GM10266 (cell line): ENCODE measurements around the gene TECTA.
"Not testable (repeated sequence)": the region's sequence is repeated elsewhere in the genome, so short reads cannot be mapped to it uniquely, and the experiment has no call there.

Experiments
- DNase-seq: peaks from one replicate; pipeline ENCODE4 v3.0.0; 2012; ENCODE audit errors: extremely low spot score
- CTCF ChIP-seq: IDR thresholded peaks from 2 replicates; pipeline ENCODE4 v1.5.1; 2012; ENCODE audit warnings: mild to moderate bottlenecking, low read depth; ENCODE audit not compliant: control insufficient read depth, insufficient read depth; ENCODE audit errors: missing control alignments

The TECTA gene

GRCh38 chr11:121112498-121113455 is 11.7 kb downstream of the TECTA start:
- peak; percentile 74 for DNase-seq
- TF ChIP-seq CTCF = peak; percentile 57

DNA sequence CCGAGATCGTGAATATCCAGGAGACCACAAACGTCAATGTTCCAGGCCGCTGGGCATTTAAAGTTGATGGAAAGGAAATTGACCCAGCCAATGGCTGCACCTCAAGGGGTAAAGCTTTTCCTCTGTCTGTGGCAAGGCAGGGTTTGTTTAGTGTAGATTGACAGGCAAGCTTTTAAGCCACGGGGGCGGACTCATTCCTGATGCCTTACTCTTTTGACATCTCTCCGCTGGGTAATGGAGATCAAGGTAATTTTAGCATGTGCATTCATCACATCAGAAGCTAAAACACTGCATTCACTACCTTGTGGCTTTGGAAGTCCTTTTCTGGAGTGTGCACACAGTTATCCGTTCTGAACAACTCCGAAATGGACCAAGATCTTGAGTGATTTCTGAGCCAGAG is 12.6 kb downstream of the TECTA start:
- TF ChIP-seq CTCF = no peak
- no peak for DNase-seq

GRCh38 chr11:121115024-121115423 is 14.0 kb downstream of the TECTA start:
- not testable (repeated sequence) for DNase-seq

DNA sequence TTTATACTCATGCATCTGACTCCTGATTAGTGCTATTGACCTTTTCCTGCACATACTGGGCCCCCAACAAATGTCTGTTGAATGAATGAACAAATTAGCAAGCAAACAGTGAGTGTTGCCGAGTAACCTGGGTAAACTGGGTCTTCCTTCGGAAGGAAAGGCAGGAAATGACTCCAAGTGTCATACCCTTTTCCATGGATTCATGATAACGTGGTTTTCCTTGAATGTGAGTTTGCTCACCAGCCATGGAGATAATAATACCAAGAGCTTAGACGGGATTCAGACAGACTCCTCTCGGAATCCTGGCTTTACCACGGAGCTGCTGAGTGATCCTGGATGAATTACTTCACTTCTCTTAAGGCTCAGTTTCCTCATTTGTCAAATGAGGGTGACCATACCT is 16.7 kb downstream of the TECTA start:
- TF ChIP-seq CTCF = no peak
- DNase-seq = no peak

GRCh38 chr11:121119440-121119839 is 18.4 kb downstream of the TECTA start:
- no peak for TF ChIP-seq CTCF
- no peak for DNase-seq

GRCh38 chr11:121122328-121122727 is 21.3 kb downstream of the TECTA start:
- DNase-seq = no peak
- TF ChIP-seq CTCF = no peak

DNA sequence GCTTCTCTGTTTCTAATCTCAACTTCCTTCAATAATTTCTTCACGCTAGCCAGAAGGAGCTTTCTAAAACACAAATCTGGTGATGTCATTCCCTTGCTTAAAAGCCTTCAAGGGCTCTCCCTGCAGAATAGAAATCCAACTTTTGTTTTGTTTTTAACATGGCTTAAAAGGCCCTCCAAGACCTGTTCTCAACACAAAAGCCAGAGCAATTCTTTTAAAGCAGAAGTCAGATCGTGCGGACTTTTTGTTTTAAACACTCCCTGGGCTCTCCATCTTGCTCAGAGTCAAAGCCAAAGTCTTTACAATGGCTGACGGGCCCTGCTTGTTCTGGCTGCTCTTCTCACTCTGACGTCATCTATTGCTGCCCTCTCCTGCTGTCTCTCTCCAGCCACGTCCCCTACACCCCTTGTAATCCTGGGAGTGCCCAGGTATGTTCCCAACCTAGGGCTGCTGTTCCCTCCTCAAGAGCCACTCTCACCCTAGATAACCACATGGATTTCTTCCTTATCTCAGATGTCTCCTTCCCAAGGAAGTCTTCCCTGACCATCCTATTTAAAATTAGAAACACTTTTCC is 22.5 kb downstream of the TECTA start:
- no peak for TF ChIP-seq CTCF
- no peak for DNase-seq
